Measurements from ENCODE around the gene FXYD5. TPM values are rescaled to one million over a fixed set of nuclear protein-coding genes. Genes with fewer than 3 reads are reported as not detected.

FXYD5 gene
- total RNA-seq, 1 experiment from 2014 or later = 100 TPM

- Mint-ChIP-seq H3K4me3 (no peak overlapping the region), H3K9me3 (no peaks in the 10 kb centered on the region), H3K27me3 (ENCODE audit: low read depth) (peaks cover 9% of the 10 kb centered on the region), H3K27ac (no peak overlapping the region), H3K4me1 (peaks cover 43 to 56% of the 10 kb centered on the region in 2 experiments), H3K36me3 (ENCODE audit: insufficient read depth in 1 of 3, low read depth in 3 of 3) (no peaks in the 10 kb centered on the region)
- no peak overlapping the region for H3K23ac ChIP-seq (ENCODE audit: insufficient read length, low read depth, low read length)
- no peak overlapping the region for H2BK5ac ChIP-seq (ENCODE audit: insufficient read length, low read length)
- H3K4ac ChIP-seq (ENCODE audit: low read depth, low read length) = no peak overlapping the region
- no peak overlapping the region for H4K8ac ChIP-seq (replicated peaks; ENCODE audit: insufficient read length, low read depth, low read length)
- H3T11ph ChIP-seq (ENCODE audit: low read length) = no peak overlapping the region
- no peak overlapping the region for H2AFZ ChIP-seq (ENCODE audit: low read length)
- no peaks in the 10 kb centered on the region for H4K20me1 ChIP-seq (ENCODE audit: control insufficient read depth, insufficient read depth, insufficient read length)
- WGBS (ENCODE audit: extremely low coverage, insufficient read length, low lambda C conversion rate) = no CpG with 5 or more reads among the region's 13 CpGs
- H2BK15ac ChIP-seq (ENCODE audit: low read depth, low read length) = no peak overlapping the region
- H4K91ac ChIP-seq (ENCODE audit: insufficient read length, low read depth, low read length) = no peak overlapping the region
- H2BK120ac ChIP-seq (ENCODE audit: low read depth, low read length, poor library complexity, severe bottlenecking) = no peak overlapping the region
- TF ChIP-seq CTCF (conservative IDR thresholded peaks at IDR 0.05) = no peak
- no peaks in the 10 kb centered on the region for H3K23me2 ChIP-seq (ENCODE audit: insufficient read length, low read depth, low read length, poor library complexity, severe bottlenecking)
- no peak for DNase-seq
- no peak overlapping the region for H3K4me2 ChIP-seq (ENCODE audit: insufficient read depth, insufficient read length, low read length)
- H2BK20ac ChIP-seq (ENCODE audit: low read depth, low read length, poor library complexity, severe bottlenecking) = no peak overlapping the region
- H2AK5ac ChIP-seq (ENCODE audit: insufficient read length, low read length) = no peak overlapping the region
- H3K4me1 ChIP-seq (ENCODE audit: insufficient read depth, low read length) = no peaks in the 10 kb centered on the region; the same call in 1 of the 2 replicates
- no peaks in the 10 kb centered on the region for H3K27me3 ChIP-seq (ENCODE audit: insufficient read depth, low read length)
- no peak overlapping the region for H3K18ac ChIP-seq (ENCODE audit: insufficient read length, low read depth, low read length)
- H3K14ac ChIP-seq (ENCODE audit: insufficient read depth, low read length) = no peak overlapping the region
- H2BK12ac ChIP-seq (ENCODE audit: insufficient read length, low read depth, low read length) = no peak overlapping the region
- H3K27ac ChIP-seq (ENCODE audit: insufficient read length, low read depth, low read length) = no peak overlapping the region
- no peaks in the 10 kb centered on the region for H3K79me2 ChIP-seq (ENCODE audit: insufficient read depth, low read length)
- H4K5ac ChIP-seq (ENCODE audit: insufficient read length, low read depth, low read length) = no peak overlapping the region
- no peaks in the 10 kb centered on the region for H3K79me1 ChIP-seq (ENCODE audit: insufficient read depth, low read depth, low read length, poor library complexity, severe bottlenecking)
- no peak overlapping the region for H3K9ac ChIP-seq (ENCODE audit: extremely low read depth, insufficient read length, low read length)
- no peak overlapping the region for H3K56ac ChIP-seq (ENCODE audit: insufficient read length, low read depth, low read length)
- H3K9me3 ChIP-seq (ENCODE audit: control insufficient read depth, low read depth, low read length) = no peaks in the 10 kb centered on the region
Observed at GRCh38 chr19:35118268-35119020, 36.1 kb upstream of the FXYD5 start.
